Activated B cell treated with CpG ODN at 0.5 μM for 24 hours (primary cell): Measurements from ENCODE around the gene AQR. TPM values are rescaled to one million over a fixed set of nuclear protein-coding genes. Genes with fewer than 3 reads are reported as not detected.

ENCODE experiments used
- ATAC-seq: fragments of 200-7000 bp; cut with Tn5 transposase; one replicate; pipeline ENCODE4 v1.10.0; 2021; ENCODE audit warnings: low read depth, mild to moderate bottlenecking, moderate library complexity
- CTCF ChIA-PET: fragments of 350-600 bp; sonication (Branson Sonifier 250); formaldehyde crosslinking; loops from one replicate; lab custom pipeline; 2021; ENCODE audit warnings: antibody characterized with exemption; lab: Charles Lee
- POLR2A ChIA-PET: fragments of 350-600 bp; sonication (Branson Sonifier 250); formaldehyde crosslinking; loops from one replicate; lab custom pipeline; 2021; ENCODE audit warnings: antibody characterized with exemption; lab: Charles Lee
- DNase-seq: peaks from one replicate; pipeline ENCODE4 v3.0.0; 2022
- H3K27ac Mint-ChIP-seq: one replicate; pipeline ENCODE4 v1.8.0; 2020; ENCODE audit warnings: mixed read lengths
- H3K27me3 Mint-ChIP-seq: one replicate; pipeline ENCODE4 v1.8.0; 2021; ENCODE audit warnings: mixed read lengths
- H3K36me3 Mint-ChIP-seq: one replicate; pipeline ENCODE4 v1.8.0; 2021; ENCODE audit warnings: low read depth, mixed read lengths
- H3K4me1 Mint-ChIP-seq: one replicate; pipeline ENCODE4 v1.8.0; 2021; ENCODE audit warnings: mixed read lengths
- H3K4me3 Mint-ChIP-seq: one replicate; pipeline ENCODE4 v1.8.0; 2020; ENCODE audit warnings: mild to moderate bottlenecking, mixed read lengths
- H3K9me3 Mint-ChIP-seq: one replicate; pipeline ENCODE4 v1.8.0; 2020; ENCODE audit warnings: mixed read lengths
- CTCF ChIP-seq: fragments of 200-600 bp; IDR thresholded peaks from one replicate; pipeline ENCODE4 v1.8.0; 2022; ENCODE audit warnings: antibody characterized with exemption, mild to moderate bottlenecking
- intact Hi-C: fragments of 100-400 bp; cut with micrococcal nuclease; formaldehyde crosslinking; loops from one replicate; pipeline ENCODE4 v1.15.1; 2024
- total RNA-seq: library from RNA; stranded (reverse); gene quantifications from 2 replicates; pipeline ENCODE4 v1.2.3, GENCODE V29; 2022

Gene AQR
- total RNA-seq, 1 donor from 2014 or later, result 48.6 TPM

GRCh38 chr15:35003928-35004327 is 34.4 kb upstream of the AQR start:
- no peak overlapping the region for H3K27ac Mint-ChIP-seq
- H3K4me3 Mint-ChIP-seq, result no peak overlapping the region
- no peaks in the 10 kb centered on the region for H3K27me3 Mint-ChIP-seq
- no peak for DNase-seq
- TF ChIP-seq CTCF, result no peak
- ChIA-PET POLR2A (no interaction called here), CTCF (no interaction called here)
- no peak for ATAC-seq
- H3K36me3 Mint-ChIP-seq, result no peaks in the 10 kb centered on the region
- H3K9me3 Mint-ChIP-seq, result no peaks in the 10 kb centered on the region
- intact Hi-C loops, result no loop called here
- no peaks in the 10 kb centered on the region for H3K4me1 Mint-ChIP-seq

GRCh38 chr15:35000511-35000910 is 31.0 kb upstream of the AQR start:
- intact Hi-C loops, result no loop called here
- CTCF ChIA-PET, result no interaction called here
- Mint-ChIP-seq H3K27me3 (peaks cover 7% of the 10 kb centered on the region), H3K4me1 (no peaks in the 10 kb centered on the region), H3K9me3 (no peaks in the 10 kb centered on the region), H3K27ac (no peak overlapping the region), H3K4me3 (no peak overlapping the region), H3K36me3 (no peaks in the 10 kb centered on the region)
- ATAC-seq, result no peak
- POLR2A ChIA-PET, result no interaction called here
- no peak for DNase-seq
- TF ChIP-seq CTCF, result no peak

GRCh38 chr15:34999906-35000305 is 30.4 kb upstream of the AQR start:
- TF ChIP-seq CTCF, result no peak
- DNase-seq (no peak), ATAC-seq (no peak)
- H3K27ac Mint-ChIP-seq, result no peak overlapping the region
- intact Hi-C loops, result no loop called here
- ChIA-PET CTCF (no interaction called here), POLR2A (interaction anchor here (0.6 kb wide), 1 partner anchor 16 kb away, joined by 4 read pairs; no protein-coding TSS in a partner anchor)
- H3K4me3 Mint-ChIP-seq, result no peak overlapping the region
- H3K27me3 Mint-ChIP-seq, result peaks cover 7% of the 10 kb centered on the region
- H3K4me1 Mint-ChIP-seq, result no peaks in the 10 kb centered on the region
- H3K9me3 Mint-ChIP-seq, result no peaks in the 10 kb centered on the region
- no peaks in the 10 kb centered on the region for H3K36me3 Mint-ChIP-seq

- ChIA-PET CTCF (no interaction called here), POLR2A (no interaction called here)
- ATAC-seq (no peak), DNase-seq (no peak)
- Mint-ChIP-seq H3K4me3 (no peak overlapping the region), H3K9me3 (no peaks in the 10 kb centered on the region), H3K27me3 (peaks cover 7% of the 10 kb centered on the region), H3K27ac (no peak overlapping the region), H3K4me1 (no peaks in the 10 kb centered on the region), H3K36me3 (no peaks in the 10 kb centered on the region)
- intact Hi-C loops, result no loop called here
- no peak for TF ChIP-seq CTCF
Observed at GRCh38 chr15:34994925-34995324, 25.4 kb upstream of the AQR start.

GRCh38 chr15:34993877-34994276 is 24.3 kb upstream of the AQR start:
- no peak overlapping the region for H3K4me3 Mint-ChIP-seq

More at GRCh38 chr15:34993877-34994276, 24.3 kb upstream of the AQR start:
- H3K27me3 Mint-ChIP-seq, result peaks cover 7% of the 10 kb centered on the region
- no peak for DNase-seq
- no peaks in the 10 kb centered on the region for H3K36me3 Mint-ChIP-seq
- peaks cover 8% of the 10 kb centered on the region for H3K4me1 Mint-ChIP-seq
- no peaks in the 10 kb centered on the region for H3K9me3 Mint-ChIP-seq
- ATAC-seq, result no peak
- TF ChIP-seq CTCF, result no peak
- ChIA-PET POLR2A (no interaction called here), CTCF (no interaction called here)
- no peak overlapping the region for H3K27ac Mint-ChIP-seq
- intact Hi-C loops, result no loop called here
